Right cardiac atrium (tissue), 5 donors: ENCODE results near the gene MCC. TPM values are rescaled to one million over a fixed set of nuclear protein-coding genes. Genes with fewer than 3 reads are reported as not detected.
"Not testable (repeated sequence)": the region's sequence is repeated elsewhere in the genome, so short reads cannot be mapped to it uniquely, and the experiment has no call there.

ENCODE experiments used
- ATAC-seq, 2 donors: fragments of 200-7000 bp; cut with Tn5 transposase; one replicate each; pipeline versions ENCODE4 v1.8.0 to v1.9.1; 2020; ENCODE audit warnings: moderate library complexity in 2 of 2, mild to moderate bottlenecking in 1 of 2
- DNase-seq, 3 donors: peaks; one replicate each; pipeline ENCODE4 v3.0.0-alpha.2; 2020
- H3K27ac ChIP-seq: one replicate; pipeline ENCODE4 v1.5.1; 2013; ENCODE audit warnings: mild to moderate bottlenecking, low read length, control low read depth, moderate library complexity
- H3K27me3 ChIP-seq: one replicate; pipeline ENCODE4 v1.6.1; 2013; ENCODE audit not compliant: control insufficient read depth, insufficient read depth
- H3K4me1 ChIP-seq: one replicate; pipeline ENCODE4 v1.6.1; 2013; ENCODE audit warnings: low read length; ENCODE audit not compliant: control insufficient read depth, insufficient read depth
- H3K4me3 ChIP-seq: one replicate; pipeline ENCODE4 v1.5.1; 2013; ENCODE audit warnings: low read length, control low read depth
- H3K9me3 ChIP-seq: one replicate; pipeline ENCODE4 v1.6.1; 2013; ENCODE audit warnings: low read length; ENCODE audit not compliant: control insufficient read depth
- WGBS: extraction: QIAGEN DNeasy Blood & Tissue Kit; methylation state at CpG from one replicate; pipeline ENCODE4 v1.1.7; 2013; 5-methylcytosine and 5-hydroxymethylcytosine counted together
- intact Hi-C, 4 donors: fragments of 100-400 bp; cut with DNase I; formaldehyde crosslinking; loops; one replicate each; pipeline versions ENCODE4 v1.11.0 to v1.14.0; 2022 to 2023
- polyA plus RNA-seq: library from polyadenylated mRNA; stranded (reverse); fragments of 200-250 nt; gene quantifications from one replicate; pipeline ENCODE4 v1.2.3, GENCODE V29; 2013
- total RNA-seq, 4 donors: library from RNA; stranded (reverse); fragmentation: NEBNext Ultra II Directional; extraction: Animal tissue kit (Norgen Biotek cat#: 25700); gene quantifications; one replicate each; pipeline ENCODE4 v1.2.1, GENCODE V29; 2021
- donor health status: healthy with polysubstance abuse.
- donor health status: DM: no; HTN: yes; CAD: no.
- donor health status: DM: no; HTN: no; CAD: no.
- donor health status: DM: no; HTN: yes; CAD: no; lungs with severe emphysema.
- donor health status: DM: yes; HTN: yes; CAD: no.

Gene MCC
- total and polyA plus RNA-seq, 5 donors: 6.9 to 33.6 (median 27.0) TPM

- Histone ChIP-seq H3K4me1 (no peaks in the 10 kb centered on the region), H3K4me3 (no peak overlapping the region), H3K27me3 (no peaks in the 10 kb centered on the region), H3K27ac (no peak overlapping the region), H3K9me3 (no peaks in the 10 kb centered on the region)
- ATAC-seq (no peak), DNase-seq (no peak)
- intact Hi-C loops: no loop called here
- WGBS: 94% methylated on average over 4 of the region's 4 CpGs
Measured at GRCh38 chr5:113081091-113081839, 407.0 kb downstream of the MCC start.

GRCh38 chr5:113076649-113077048, 411.6 kb downstream of the MCC start:
- H3K27ac ChIP-seq, H3K4me3 ChIP-seq, DNase-seq, H3K4me1 ChIP-seq, H3K27me3 ChIP-seq, intact Hi-C loops, ATAC-seq, H3K9me3 ChIP-seq: not testable (repeated sequence)
- 97% methylated on average over 2 of the region's 2 CpGs for WGBS

- intact Hi-C loops: no loop called here
- ATAC-seq (peak in 1 of 2 donors; percentile 18), DNase-seq (peak in 1 of 3 donors; percentile 46)
- H3K27ac ChIP-seq: no peak overlapping the region
- peaks cover 2% of the 10 kb centered on the region for H3K4me1 ChIP-seq
- 97% methylated on average over 21 of the region's 21 CpGs for WGBS
- no peaks in the 10 kb centered on the region for H3K27me3 ChIP-seq
- H3K4me3 ChIP-seq: no peak overlapping the region
- no peaks in the 10 kb centered on the region for H3K9me3 ChIP-seq
Measured at GRCh38 chr5:113075019-113075418, 413.2 kb downstream of the MCC start.

- intact Hi-C loops, H3K9me3 ChIP-seq: not testable (repeated sequence)
- WGBS: 95% methylated on average over 11 of the region's 11 CpGs
Measured at GRCh38 chr5:113073629-113074034, 414.6 kb downstream of the MCC start.

GRCh38 chr5:113071401-113071800, 416.9 kb downstream of the MCC start:
- no peak for DNase-seq
- peaks cover 2% of the 10 kb centered on the region for H3K4me1 ChIP-seq
- no peak overlapping the region for H3K27ac ChIP-seq
- no peak overlapping the region for H3K4me3 ChIP-seq
- H3K27me3 ChIP-seq: no peaks in the 10 kb centered on the region
- no peaks in the 10 kb centered on the region for H3K9me3 ChIP-seq
- 71% methylated on average over 3 of the region's 3 CpGs for WGBS
- intact Hi-C loops: no loop called here
- ATAC-seq: no peak

More at GRCh38 chr5:113073629-113074034, 414.6 kb downstream of the MCC start:
- not testable (repeated sequence) for H3K4me1 ChIP-seq, ATAC-seq, H3K27me3 ChIP-seq, H3K4me3 ChIP-seq, H3K27ac ChIP-seq, DNase-seq

GRCh38 chr5:113070901-113071300, 417.4 kb downstream of the MCC start:
- Histone ChIP-seq H3K4me3 (no peak overlapping the region), H3K4me1 (peaks cover 2% of the 10 kb centered on the region), H3K27me3 (no peaks in the 10 kb centered on the region), H3K27ac (no peak overlapping the region), H3K9me3 (no peaks in the 10 kb centered on the region)
- DNase-seq (no peak), ATAC-seq (no peak)
- intact Hi-C loops: no loop called here
- WGBS: 94% methylated on average over 5 of the region's 5 CpGs

GRCh38 chr5:113068559-113068958, 419.7 kb downstream of the MCC start:
- H3K4me1 ChIP-seq: peaks cover 2% of the 10 kb centered on the region
- no peak overlapping the region for H3K4me3 ChIP-seq
- no peaks in the 10 kb centered on the region for H3K27me3 ChIP-seq
- intact Hi-C loops: no loop called here
- WGBS: 69% methylated on average over 2 of the region's 2 CpGs
- no peak for ATAC-seq
- H3K9me3 ChIP-seq: no peaks in the 10 kb centered on the region
- DNase-seq: no peak
- H3K27ac ChIP-seq: no peak overlapping the region

GRCh38 chr5:113067635-113068344, 420.5 kb downstream of the MCC start:
- Histone ChIP-seq H3K27me3 (no peaks in the 10 kb centered on the region), H3K4me1 (peaks cover 2% of the 10 kb centered on the region), H3K4me3 (no peak overlapping the region), H3K27ac (no peak overlapping the region), H3K9me3 (no peaks in the 10 kb centered on the region)
- 90% methylated on average over 19 of the region's 19 CpGs for WGBS
- DNase-seq (no peak), ATAC-seq (no peak)
- intact Hi-C loops: no loop called here

GRCh38 chr5:113065626-113066025, 422.6 kb downstream of the MCC start:
- Histone ChIP-seq H3K27me3 (no peaks in the 10 kb centered on the region), H3K9me3 (no peaks in the 10 kb centered on the region), H3K4me3 (no peak overlapping the region), H3K27ac (no peak overlapping the region), H3K4me1 (no peaks in the 10 kb centered on the region)
- intact Hi-C loops: no loop called here
- ATAC-seq (no peak), DNase-seq (no peak)
- WGBS: 95% methylated on average over 2 of the region's 2 CpGs

GRCh38 chr5:113064806-113065205, 423.4 kb downstream of the MCC start:
- H3K27ac ChIP-seq: no peak overlapping the region
- H3K4me3 ChIP-seq: no peak overlapping the region
- intact Hi-C loops: no loop called here
- no peaks in the 10 kb centered on the region for H3K4me1 ChIP-seq
- no peaks in the 10 kb centered on the region for H3K9me3 ChIP-seq
- no peak for DNase-seq
- H3K27me3 ChIP-seq: no peaks in the 10 kb centered on the region
- ATAC-seq: no peak
- 90% methylated on average over 1 of the region's 1 CpG for WGBS

GRCh38 chr5:113063927-113064326, 424.3 kb downstream of the MCC start:
- no peak overlapping the region for H3K4me3 ChIP-seq
- no peak for ATAC-seq
- 65% methylated on average over 12 of the region's 12 CpGs for WGBS
- intact Hi-C loops: no loop called here
- no peak overlapping the region for H3K27ac ChIP-seq
- H3K9me3 ChIP-seq: no peaks in the 10 kb centered on the region
- H3K4me1 ChIP-seq: peaks cover 5% of the 10 kb centered on the region
- DNase-seq: peak in 1 of 3 donors; percentile 58
- no peaks in the 10 kb centered on the region for H3K27me3 ChIP-seq
